Measurements from ENCODE around the gene AVPR2. TPM values are rescaled to one million over a fixed set of nuclear protein-coding genes. Genes with fewer than 3 reads are reported as not detected.

AVPR2 gene
- total RNA-seq, 1 experiment from 2014 or later = 10.6 TPM

- H3K27ac ChIP-seq (ENCODE audit: low read length) = no peak overlapping the region
- in situ Hi-C loops (cut with HindIII; ENCODE audit: low pct_unique_long_range_greater_than_20kb, low sequenced_read_pairs) (no loop called here), intact Hi-C loops (cut with micrococcal nuclease; ENCODE audit: unreplicated experiment) (no loop called here)
- no peaks in the 10 kb centered on the region for H3K27me3 ChIP-seq (ENCODE audit: control insufficient read depth, insufficient read depth, low read length)
- H3K4me1 ChIP-seq (ENCODE audit: control insufficient read depth, insufficient read depth, low read length) = peaks cover 7% of the 10 kb centered on the region
- no peaks in the 10 kb centered on the region for H3K9me3 ChIP-seq (ENCODE audit: control insufficient read depth, insufficient read depth, low read depth, low read length)
- no peak for TF ChIP-seq POLR2AphosphoS5 (IDR thresholded peaks at IDR 0.05; ENCODE audit: low read depth, low read length)
- no peak for TF ChIP-seq REST (IDR thresholded peaks at IDR 0.05; ENCODE audit: insufficient read depth in 1 of 2, low read depth in 2 of 2, low read length in 1 of 2)
- no peak for TF ChIP-seq TCF7L2 (IDR thresholded peaks at IDR 0.05; ENCODE audit: low read depth, low read length)
- TF ChIP-seq CTCF (IDR thresholded peaks at IDR 0.05) = no peak
- no peak for TF ChIP-seq SIN3A (IDR thresholded peaks at IDR 0.05; ENCODE audit: borderline replicate concordance, insufficient read depth, low read depth, low read length)
- POLR2A ChIA-PET = no interaction called here
- no TSS peak for BruUV-seq (replicated peaks)
- no peak overlapping the region for H3K4me3 ChIP-seq (ENCODE audit: low read depth in 2 of 2, low read length in 2 of 2)
- no peaks in the 10 kb centered on the region for H3K36me3 ChIP-seq (ENCODE audit: control insufficient read depth, insufficient read depth, low read length)
- ATAC-seq (no peak), DNase-seq (ENCODE audit: low read depth, low spot score) (no peak)
- CTCF ChIA-PET = no interaction called here
Observed at GRCh38 chrX:153939573-153939972, 35.1 kb downstream of the AVPR2 start.

GRCh38 chrX:153941336-153942252 lies 37.1 kb downstream of the AVPR2 start:
- no TSS peak for BruUV-seq (replicated peaks)
- H3K9me3 ChIP-seq (ENCODE audit: control insufficient read depth, insufficient read depth, low read depth, low read length) = no peaks in the 10 kb centered on the region
- TF ChIP-seq SIN3A (IDR thresholded peaks at IDR 0.05; ENCODE audit: borderline replicate concordance, insufficient read depth, low read depth, low read length) (no peak), REST (IDR thresholded peaks at IDR 0.05; ENCODE audit: insufficient read depth in 1 of 2, low read depth in 2 of 2, low read length in 1 of 2) (no peak), POLR2AphosphoS5 (IDR thresholded peaks at IDR 0.05; ENCODE audit: low read depth, low read length) (no peak), CTCF (IDR thresholded peaks at IDR 0.05) (no peak), TCF7L2 (IDR thresholded peaks at IDR 0.05; ENCODE audit: low read depth, low read length) (no peak)
- H3K36me3 ChIP-seq (ENCODE audit: control insufficient read depth, insufficient read depth, low read length) = no peaks in the 10 kb centered on the region
- DNase-seq (ENCODE audit: low read depth, low spot score) (no peak), ATAC-seq (no peak)
- CTCF ChIA-PET = interaction anchor here (0.6 kb wide), 1 partner anchor 18 kb away, joined by 6 read pairs; no protein-coding TSS in a partner anchor
- POLR2A ChIA-PET = interaction anchor here (0.8 kb wide), 1 partner anchor 15 kb away, joined by 9 read pairs; no protein-coding TSS in a partner anchor
- H3K27me3 ChIP-seq (ENCODE audit: control insufficient read depth, insufficient read depth, low read length) = no peaks in the 10 kb centered on the region
- H3K4me3 ChIP-seq (ENCODE audit: low read depth in 2 of 2, low read length in 2 of 2) = no peak overlapping the region
- H3K4me1 ChIP-seq (ENCODE audit: control insufficient read depth, insufficient read depth, low read length) = peaks cover 4% of the 10 kb centered on the region
- peak overlapping the region; percentile 17; the same call in 1 of the 2 replicates for H3K27ac ChIP-seq (ENCODE audit: low read length)
- intact Hi-C loops (cut with micrococcal nuclease; ENCODE audit: unreplicated experiment) = no loop called here
- in situ Hi-C loops (cut with HindIII; ENCODE audit: low pct_unique_long_range_greater_than_20kb, low sequenced_read_pairs) = no loop called here
